Thoracic aorta (tissue), 2 donors: ENCODE data around the gene EXD3. TPM values are rescaled to one million over a fixed set of nuclear protein-coding genes. Genes with fewer than 3 reads are reported as not detected.
A peak's percentile ranks its signal among the peaks of the same experiment; 100 is the strongest.
"Not testable (repeated sequence)": the region's sequence is repeated elsewhere in the genome, so short reads cannot be mapped to it uniquely, and the experiment has no call there.

Source experiments
- ATAC-seq: fragments of 150-250 bp; one replicate; pipeline ENCODE4 v1.8.0; 2017; ENCODE audit warnings: low read depth; ENCODE audit not compliant: insufficient number of reproducible peaks, low FRiP score
- DNase-seq: peaks from one replicate; pipeline ENCODE4 v3.0.0-alpha.2; 2020; ENCODE audit warnings: low spot score
- H3K27ac ChIP-seq, 2 donors: fragments of 200-600 bp; sonication (generic); 1 replicate in 1 of 2; 2 replicates in 1 of 2; pipeline ENCODE4 v1.5.1; 2016; ENCODE audit warnings: mild to moderate bottlenecking in 2 of 2, moderate library complexity in 2 of 2
- H3K27me3 ChIP-seq: fragments of 200-600 bp; sonication (generic); replicated peaks from 2 replicates; pipeline ENCODE4 v1.6.0; 2016; ENCODE audit warnings: mild to moderate bottlenecking; ENCODE audit not compliant: insufficient read depth
- H3K36me3 ChIP-seq: fragments of 200-600 bp; sonication (generic); one replicate; pipeline ENCODE4 v1.5.1; 2016
- H3K4me1 ChIP-seq, 2 donors: fragments of 200-600 bp; sonication (generic); 1 replicate in 1 of 2; 2 replicates in 1 of 2; pipeline versions ENCODE4 v1.5.1 to v1.6.0; 2016; ENCODE audit warnings: low read depth in 2 of 2, mild to moderate bottlenecking in 1 of 2; ENCODE audit not compliant: control insufficient read depth in 1 of 2
- H3K4me3 ChIP-seq: fragments of 200-600 bp; sonication (generic); 2 replicates; pipeline ENCODE4 v1.5.1; 2016; ENCODE audit warnings: mild to moderate bottlenecking
- H3K9me3 ChIP-seq: fragments of 200-600 bp; sonication (generic); 2 replicates; pipeline ENCODE4 v1.5.1; 2016
- CTCF ChIP-seq: fragments of 200-600 bp; sonication (generic); IDR thresholded peaks from one replicate; pipeline ENCODE4 v1.5.1; 2019; ENCODE audit warnings: antibody characterized with exemption
- total RNA-seq, 2 donors: library from RNA; depleted of rRNA; stranded (reverse); fragments of >200 nt; gene quantifications; one replicate each; pipeline versions ENCODE4 v1.1.0 to v1.2.3, GENCODE V29; 2016

EXD3 gene
- total RNA-seq, 2 donors from 2014 or later, result 22.7 to 29.4 TPM

- no peaks in the 10 kb centered on the region for H3K36me3 ChIP-seq
- no peak for TF ChIP-seq CTCF
- H3K4me1 ChIP-seq, result peaks cover 25 to 38% of the 10 kb centered on the region in 2 donors
- peak; percentile 44 for DNase-seq
- H3K27me3 ChIP-seq, result no peaks in the 10 kb centered on the region
- no peaks in the 10 kb centered on the region for H3K9me3 ChIP-seq
- no peak for ATAC-seq
- peak overlapping the region; percentile 65 to 81 for H3K27ac ChIP-seq
- peak overlapping the region; percentile 56 for H3K4me3 ChIP-seq
These were observed 11.1 kb downstream of the EXD3 start for GRCh38 chr9:137411645-137412380.

- Histone ChIP-seq H3K4me1 (peaks cover 30 to 44% of the 10 kb centered on the region in 2 donors), H3K9me3 (no peaks in the 10 kb centered on the region), H3K36me3 (no peaks in the 10 kb centered on the region), H3K27me3 (no peaks in the 10 kb centered on the region), H3K27ac (peak overlapping the region in 1 of 2 donors; percentile 48), H3K4me3 (peak overlapping the region; percentile 53)
- ATAC-seq, result no peak
- no peak for DNase-seq
- TF ChIP-seq CTCF, result no peak
These were observed 11.7 kb downstream of the EXD3 start for GRCh38 chr9:137411260-137411644.

GRCh38 chr9:137410891-137411249 lies 12.1 kb downstream of the EXD3 start:
- H3K27me3 ChIP-seq, result no peaks in the 10 kb centered on the region
- DNase-seq (no peak), ATAC-seq (no peak)
- peak overlapping the region; percentile 53 for H3K4me3 ChIP-seq
- H3K9me3 ChIP-seq, result no peaks in the 10 kb centered on the region
- peak overlapping the region in 1 of 2 donors; percentile 48 for H3K27ac ChIP-seq
- H3K36me3 ChIP-seq, result no peaks in the 10 kb centered on the region
- peaks cover 30 to 45% of the 10 kb centered on the region in 2 donors for H3K4me1 ChIP-seq
- TF ChIP-seq CTCF, result no peak

GRCh38 chr9:137410236-137410890 lies 12.6 kb downstream of the EXD3 start:
- H3K36me3 ChIP-seq, ATAC-seq, H3K27me3 ChIP-seq, H3K9me3 ChIP-seq, DNase-seq, H3K4me3 ChIP-seq, H3K27ac ChIP-seq: not testable (repeated sequence)
- H3K4me1 ChIP-seq, result peaks cover 30 to 45% of the 10 kb centered on the region in 2 donors

GRCh38 chr9:137409515-137409914 lies 13.4 kb downstream of the EXD3 start:
- peak overlapping the region in 1 of 2 donors; percentile 33 for H3K27ac ChIP-seq
- DNase-seq, result no peak
- no peak overlapping the region for H3K4me3 ChIP-seq

More at GRCh38 chr9:137409515-137409914, 13.4 kb downstream of the EXD3 start:
- no peak for TF ChIP-seq CTCF
- no peak for ATAC-seq
- no peaks in the 10 kb centered on the region for H3K36me3 ChIP-seq
- H3K27me3 ChIP-seq, result no peaks in the 10 kb centered on the region
- peaks cover 26 to 41% of the 10 kb centered on the region in 2 donors for H3K4me1 ChIP-seq
- no peaks in the 10 kb centered on the region for H3K9me3 ChIP-seq
